Common myeloid progenitor, CD34-positive (primary cell): ENCODE data around the gene PKDCC.
A peak's percentile ranks its signal among the peaks of the same experiment; 100 is the strongest.

Experiments
- CTCF ChIA-PET: fragments of 350-600 bp; sonication (Branson Sonifier 250); formaldehyde crosslinking; loops from one replicate; lab custom pipeline; 2021; ENCODE audit warnings: antibody characterized with exemption; lab: Charles Lee
- POLR2A ChIA-PET: fragments of 350-600 bp; sonication (Branson Sonifier 250); formaldehyde crosslinking; loops from one replicate; lab custom pipeline; 2021; ENCODE audit warnings: antibody characterized with exemption; lab: Charles Lee
- DNase-seq, 3 donors: peaks; one replicate each; pipeline versions ENCODE4 v3.0.0 to v3.0.0-alpha.2; 2013
- H3K27ac ChIP-seq, 2 experiments: 1 replicate in 1 of 2; 2 replicates in 1 of 2; pipeline ENCODE4 v1.7.0; 2013; ENCODE audit warnings: inconsistent platforms in 2 of 2, low read length in 2 of 2, mild to moderate bottlenecking in 2 of 2, low read depth in 1 of 2, moderate library complexity in 1 of 2; ENCODE audit not compliant: severe bottlenecking in 2 of 2, insufficient read depth in 1 of 2, poor library complexity in 1 of 2
- H3K27me3 ChIP-seq, 5 experiments: replicated peaks in 2 of 5; 1 replicate in 3 of 5; 2 replicates in 2 of 5; pipeline versions ENCODE4 v1.6.1 to v1.7.0; 2013; ENCODE audit warnings: low read length in 4 of 5, mild to moderate bottlenecking in 2 of 5, moderate library complexity in 2 of 5, inconsistent platforms in 1 of 5; ENCODE audit not compliant: insufficient read depth in 5 of 5, control insufficient read depth in 4 of 5
- H3K36me3 ChIP-seq, 4 experiments: 1 replicate in 2 of 4; 2 replicates in 2 of 4; pipeline versions ENCODE4 v1.6.1 to v1.7.0; 2013; ENCODE audit warnings: low read length in 3 of 4, control low read depth in 1 of 4, mild to moderate bottlenecking in 1 of 4; ENCODE audit not compliant: control insufficient read depth in 4 of 4, insufficient read depth in 4 of 4
- H3K4me1 ChIP-seq, 4 experiments: 1 replicate in 3 of 4; 2 replicates in 1 of 4; pipeline versions ENCODE4 v1.6.1 to v1.7.1; 2013; ENCODE audit warnings: low read length in 3 of 4, mild to moderate bottlenecking in 3 of 4, control low read depth in 1 of 4, inconsistent platforms in 1 of 4, moderate library complexity in 1 of 4; ENCODE audit not compliant: control insufficient read depth in 4 of 4, insufficient read depth in 4 of 4; ENCODE audit errors: control extremely low read depth in 1 of 4
- H3K4me3 ChIP-seq, 7 experiments: 1 replicate in 4 of 7; 2 replicates in 3 of 7; pipeline versions ENCODE4 v1.5.1 to v1.7.0; 2013; ENCODE audit warnings: mild to moderate bottlenecking in 7 of 7, low read length in 6 of 7, moderate library complexity in 6 of 7, inconsistent platforms in 2 of 7, low read depth in 2 of 7, control low read depth in 1 of 7; ENCODE audit not compliant: insufficient read depth in 4 of 7, control insufficient read depth in 1 of 7; ENCODE audit errors: extremely low read depth in 1 of 7
- H3K9me3 ChIP-seq, 5 experiments: 1 replicate in 4 of 5; 2 replicates in 1 of 5; pipeline versions ENCODE4 v1.6.1 to v1.7.1; 2013; ENCODE audit warnings: low read length in 4 of 5, mild to moderate bottlenecking in 2 of 5, inconsistent platforms in 1 of 5, low read depth in 1 of 5, moderate library complexity in 1 of 5; ENCODE audit not compliant: control insufficient read depth in 4 of 5, insufficient read depth in 2 of 5; ENCODE audit errors: control extremely low read depth in 1 of 5
- WGBS: methylation state at CpG from one replicate; pipeline ENCODE4 v1.1.5; 2013; ENCODE audit not compliant: insufficient coverage; 5-methylcytosine and 5-hydroxymethylcytosine counted together

PKDCC gene

DNA sequence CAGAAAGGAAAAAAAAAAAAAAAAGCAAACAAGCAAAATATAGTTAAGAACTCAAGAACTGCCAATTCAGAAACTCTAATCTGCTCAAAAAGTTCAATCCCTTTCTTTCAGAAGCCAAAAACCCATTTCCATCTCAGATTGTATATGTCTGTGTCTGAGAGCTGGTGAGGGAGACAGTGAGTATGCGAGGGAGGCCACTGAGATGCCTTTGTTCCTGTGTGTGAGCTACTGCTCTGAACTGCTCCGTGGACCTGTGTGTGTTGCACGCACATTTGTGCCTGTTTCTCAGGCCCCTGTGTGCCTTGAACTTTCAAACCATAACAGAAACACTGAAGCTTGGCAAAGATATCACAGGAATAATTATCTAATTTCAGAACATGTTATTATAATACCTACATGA is 2.5 kb upstream of the PKDCC start:
- peaks cover 0 to 16% (median 13%) of the 10 kb centered on the region in 4 experiments for H3K4me1 ChIP-seq
- ChIA-PET CTCF (interaction anchor here (1.1 kb wide), 1 partner anchor 177 kb away, joined by 3 read pairs; no protein-coding TSS in a partner anchor), POLR2A (no interaction called here)

DNA sequence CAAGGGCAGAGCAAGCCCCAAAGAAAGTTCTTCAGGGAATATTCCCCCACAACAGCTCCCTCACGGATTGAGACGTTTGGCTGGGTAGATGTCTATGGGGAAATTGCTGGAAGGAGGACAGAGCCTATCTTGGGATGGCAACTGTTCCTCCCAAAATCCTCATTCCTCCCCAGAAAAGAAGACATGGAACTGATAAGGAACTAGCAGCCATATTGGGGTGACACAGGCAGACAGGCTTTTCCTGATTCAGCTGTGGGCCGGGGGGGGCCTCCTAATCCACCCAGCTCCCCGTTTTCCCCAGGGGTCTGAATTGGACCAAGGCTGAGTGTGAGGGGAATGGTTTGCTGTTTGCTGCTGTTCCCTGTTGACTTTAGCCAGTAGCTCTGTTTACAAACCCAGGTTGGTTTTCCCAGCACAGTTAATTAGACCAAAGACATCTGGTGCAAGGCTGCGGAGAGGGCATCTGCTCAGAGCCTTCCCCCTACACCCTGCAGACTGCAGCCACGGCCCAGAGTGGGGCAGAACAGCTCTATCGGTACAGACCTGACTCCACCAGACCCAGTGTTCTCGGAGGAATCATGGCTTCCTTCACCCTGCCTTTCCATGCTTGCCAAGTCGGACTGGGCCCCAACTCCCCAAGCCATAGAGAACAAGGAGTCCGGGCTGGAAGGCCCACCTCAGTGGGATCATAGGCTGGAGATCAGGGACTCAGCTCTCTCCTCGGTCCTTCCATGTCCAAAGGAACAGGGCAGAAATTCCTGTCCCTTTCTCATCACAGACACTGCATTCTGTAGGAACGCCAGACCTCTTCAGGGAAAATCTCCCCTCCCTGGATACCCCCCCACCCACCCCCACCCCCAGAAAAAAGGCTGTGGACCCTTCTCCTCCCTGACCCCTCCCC is 1.7 kb upstream of the PKDCC start:
- H3K4me1 ChIP-seq: peaks cover 0 to 16% (median 13%) of the 10 kb centered on the region in 4 experiments
- H3K27ac ChIP-seq: no peak overlapping the region
- peaks cover 0 to 59% (median 33%) of the 10 kb centered on the region in 5 experiments for H3K27me3 ChIP-seq
- no peaks in the 10 kb centered on the region for H3K9me3 ChIP-seq
- no peak for DNase-seq
- no peak overlapping the region for H3K4me3 ChIP-seq
- 99% methylated on average over 7 of the region's 12 CpGs for WGBS
- H3K36me3 ChIP-seq: no peaks in the 10 kb centered on the region
- CTCF ChIA-PET: interaction anchor here (1.1 kb wide), 2 partner anchors 22 to 178 kb away, joined by 3 read pairs; no protein-coding TSS in a partner anchor
- POLR2A ChIA-PET: no interaction called here

More for the DNA sequence above, 2.5 kb upstream of the PKDCC start:
- Histone ChIP-seq H3K9me3 (no peaks in the 10 kb centered on the region), H3K27ac (no peak overlapping the region), H3K4me3 (no peak overlapping the region), H3K27me3 (peaks cover 0 to 52% (median 33%) of the 10 kb centered on the region in 5 experiments), H3K36me3 (no peaks in the 10 kb centered on the region)
- 100% methylated on average over 2 of the region's 3 CpGs for WGBS
- DNase-seq: no peak

DNA sequence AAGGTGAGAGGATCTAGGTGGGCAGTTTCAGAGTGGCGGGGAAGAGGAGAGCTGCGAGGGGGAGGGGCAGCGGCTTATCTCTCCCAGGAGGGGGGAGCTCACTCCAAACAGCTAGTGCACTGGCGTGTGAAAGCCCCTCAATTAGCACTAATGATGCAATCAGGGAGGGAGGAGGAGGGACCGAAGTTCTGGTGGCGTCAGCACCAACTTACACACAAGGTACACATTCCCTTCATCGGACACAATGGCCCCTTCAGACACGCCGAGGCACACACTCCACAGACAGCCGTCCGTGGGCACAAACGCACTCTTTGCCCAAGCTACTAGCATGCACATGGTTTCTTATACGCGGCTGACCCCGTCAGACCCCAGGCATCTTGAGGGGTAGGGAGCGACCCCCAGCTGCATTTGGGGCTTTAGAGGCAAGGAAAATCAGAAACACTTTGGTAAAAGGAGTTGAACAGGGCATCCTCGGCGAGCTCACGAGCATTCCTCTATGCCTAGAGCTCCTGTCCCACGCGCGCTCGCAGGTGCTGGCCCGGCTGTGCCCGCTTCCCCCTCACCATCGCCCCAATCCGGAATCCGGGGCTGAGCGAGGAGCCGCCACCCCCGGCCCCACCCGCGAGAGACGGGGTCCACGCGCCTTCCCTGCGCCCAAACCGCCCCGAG is 868 bp upstream of the PKDCC start:
- DNase-seq: peak in 2 of 3 donors; percentile 34 to 35
- Histone ChIP-seq H3K9me3 (no peaks in the 10 kb centered on the region), H3K36me3 (no peaks in the 10 kb centered on the region), H3K4me1 (peaks cover 0 to 16% (median 13%) of the 10 kb centered on the region in 4 experiments), H3K4me3 (peak overlapping the region; percentile 18 to 68 (median 50)), H3K27ac (no peak overlapping the region), H3K27me3 (peaks cover 0 to 67% (median 33%) of the 10 kb centered on the region in 5 experiments)
- ChIA-PET POLR2A (no interaction called here), CTCF (interaction anchor here (1.1 kb wide), 2 partner anchors 23 to 179 kb away, joined by 3 read pairs; no protein-coding TSS in a partner anchor)
- 7% methylated on average over 32 of the region's 39 CpGs for WGBS

DNA sequence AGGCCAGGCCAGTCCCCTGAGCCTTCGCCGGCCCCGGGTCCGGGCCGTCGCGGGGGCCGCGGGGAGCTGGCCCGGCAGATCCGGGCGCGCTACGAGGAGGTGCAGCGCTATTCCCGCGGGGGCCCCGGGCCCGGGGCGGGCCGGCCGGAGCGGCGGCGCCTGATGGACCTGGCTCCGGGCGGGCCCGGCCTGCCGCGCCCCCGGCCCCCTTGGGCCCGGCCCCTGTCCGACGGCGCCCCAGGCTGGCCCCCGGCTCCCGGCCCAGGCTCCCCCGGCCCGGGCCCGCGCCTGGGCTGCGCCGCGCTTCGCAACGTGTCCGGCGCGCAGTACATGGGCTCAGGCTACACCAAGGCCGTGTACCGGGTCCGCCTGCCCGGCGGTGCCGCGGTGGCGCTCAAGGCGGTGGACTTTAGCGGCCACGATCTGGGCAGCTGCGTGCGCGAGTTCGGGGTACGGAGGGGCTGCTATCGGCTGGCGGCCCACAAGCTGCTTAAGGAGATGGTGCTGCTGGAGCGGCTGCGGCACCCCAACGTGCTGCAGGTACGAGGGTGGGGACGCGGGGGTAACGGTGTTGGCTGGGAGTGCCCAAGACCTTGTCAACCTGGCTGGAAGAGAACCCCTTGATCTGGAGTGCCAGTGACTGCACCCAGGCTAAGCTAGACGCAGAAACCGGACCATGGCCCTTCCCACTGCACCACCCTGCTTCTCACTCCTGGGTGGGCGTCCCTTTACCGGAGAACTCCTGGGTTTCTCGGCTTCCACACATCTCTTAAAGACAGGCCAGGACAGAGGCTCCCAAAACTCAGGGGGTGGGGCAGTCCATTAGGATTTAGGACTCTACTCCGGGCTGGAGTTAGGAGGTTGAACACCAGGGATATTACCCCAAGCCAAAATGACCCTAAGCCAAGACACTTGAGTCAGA is 739 bp downstream of the PKDCC start:
- Histone ChIP-seq H3K4me3 (peak overlapping the region in 6 of 7 experiments; percentile 23 to 67 (median 54)), H3K27me3 (peaks cover 0 to 68% (median 36%) of the 10 kb centered on the region in 5 experiments), H3K36me3 (no peaks in the 10 kb centered on the region), H3K4me1 (peaks cover 0 to 16% (median 13%) of the 10 kb centered on the region in 4 experiments), H3K9me3 (no peaks in the 10 kb centered on the region), H3K27ac (no peak overlapping the region)
- DNase-seq: peak in 2 of 3 donors; percentile 16 to 29
- CTCF ChIA-PET: no interaction called here
- 7% methylated on average over 80 of the region's 80 CpGs for WGBS
- POLR2A ChIA-PET: no interaction called here

DNA sequence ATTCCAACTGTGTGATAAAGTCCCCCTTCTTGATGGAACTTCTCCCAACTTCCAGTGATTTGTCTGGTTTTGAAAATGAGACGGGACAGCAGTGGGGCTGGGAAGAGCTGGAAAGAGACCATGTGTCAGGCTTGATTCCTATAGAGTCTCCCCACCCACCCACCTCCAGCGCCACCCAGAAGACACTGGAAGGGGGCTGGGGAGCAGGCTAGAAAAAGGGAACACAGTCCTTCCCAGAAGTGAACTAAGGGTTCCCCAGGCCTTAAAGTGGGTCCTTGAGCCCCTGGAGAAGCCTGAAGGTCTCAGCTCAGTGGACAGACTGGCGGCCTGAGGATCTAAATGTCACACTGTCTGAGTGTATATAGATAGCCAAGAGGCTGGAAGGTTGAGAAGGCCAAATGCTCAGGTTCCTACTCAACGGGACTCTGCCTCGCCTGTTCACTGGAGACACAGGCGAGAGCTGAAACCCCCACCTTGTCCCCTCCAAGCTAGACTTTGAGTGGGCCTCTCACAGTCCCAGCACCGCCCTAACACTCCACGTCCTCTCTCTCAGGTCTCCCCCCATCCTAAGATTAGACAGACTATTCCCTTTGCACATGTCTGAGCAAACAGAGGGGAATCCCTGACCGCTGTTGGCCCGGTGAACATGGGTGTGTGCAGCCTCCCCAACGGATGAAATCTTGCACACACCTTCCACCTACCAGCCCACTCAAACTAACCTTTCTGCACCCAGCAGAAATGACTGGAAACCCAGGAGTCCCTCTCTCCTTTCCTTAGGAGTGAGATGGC is 1.6 kb downstream of the PKDCC start:
- Histone ChIP-seq H3K4me3 (no peak overlapping the region), H3K9me3 (no peaks in the 10 kb centered on the region), H3K36me3 (no peaks in the 10 kb centered on the region), H3K27ac (no peak overlapping the region), H3K4me1 (peaks cover 0 to 16% (median 13%) of the 10 kb centered on the region in 4 experiments), H3K27me3 (peaks cover 0 to 65% (median 36%) of the 10 kb centered on the region in 5 experiments)
- ChIA-PET POLR2A (no interaction called here), CTCF (no interaction called here)
- WGBS: 97% methylated on average over 9 of the region's 11 CpGs
- DNase-seq: no peak
